Chondrocyte (in vitro differentiated cells): ENCODE results near the gene MISP. TPM values are rescaled to one million over a fixed set of nuclear protein-coding genes. Genes with fewer than 3 reads are reported as not detected.

Experiments used
- DNase-seq: peaks from one replicate; pipeline ENCODE4 v3.0.0; 2021; ENCODE audit warnings: mixed read lengths, low spot score
- H3K27ac Mint-ChIP-seq: one replicate; pipeline ENCODE4 v1.8.0; 2021; ENCODE audit warnings: mild to moderate bottlenecking, moderate library complexity, mixed read lengths; ENCODE audit not compliant: unreplicated experiment
- H3K27me3 Mint-ChIP-seq: 2 replicates; pipeline ENCODE4 v1.8.0; 2021; ENCODE audit warnings: low read depth, mixed read lengths
- H3K36me3 Mint-ChIP-seq: 2 replicates; pipeline ENCODE4 v1.8.0; 2021; ENCODE audit warnings: low read depth, mixed read lengths
- H3K4me1 Mint-ChIP-seq: 2 replicates; pipeline ENCODE4 v1.8.0; 2021; ENCODE audit warnings: low read depth, mild to moderate bottlenecking, mixed read lengths
- H3K4me3 Mint-ChIP-seq: one replicate; pipeline ENCODE4 v1.8.0; 2021; ENCODE audit warnings: mild to moderate bottlenecking, moderate library complexity, mixed read lengths; ENCODE audit not compliant: unreplicated experiment
- H3K9me3 Mint-ChIP-seq: 2 replicates; pipeline ENCODE4 v1.8.0; 2021; ENCODE audit warnings: low read depth, mixed read lengths
- total RNA-seq: library from RNA; stranded (reverse); gene quantifications from 3 replicates; pipeline ENCODE4 v1.2.1, GENCODE V29; 2021
- TF ChIP-seq, protein P1 (sequence below): fragments of 200-600 bp; sonication (generic); IDR thresholded peaks from 2 replicates; pipeline ENCODE4 v1.5.0; 2021; ENCODE audit warnings: antibody characterized with exemption, mild to moderate bottlenecking, moderate library complexity

MISP gene
- total RNA-seq, 1 donor from 2014 or later, result 1.5 TPM

DNA sequence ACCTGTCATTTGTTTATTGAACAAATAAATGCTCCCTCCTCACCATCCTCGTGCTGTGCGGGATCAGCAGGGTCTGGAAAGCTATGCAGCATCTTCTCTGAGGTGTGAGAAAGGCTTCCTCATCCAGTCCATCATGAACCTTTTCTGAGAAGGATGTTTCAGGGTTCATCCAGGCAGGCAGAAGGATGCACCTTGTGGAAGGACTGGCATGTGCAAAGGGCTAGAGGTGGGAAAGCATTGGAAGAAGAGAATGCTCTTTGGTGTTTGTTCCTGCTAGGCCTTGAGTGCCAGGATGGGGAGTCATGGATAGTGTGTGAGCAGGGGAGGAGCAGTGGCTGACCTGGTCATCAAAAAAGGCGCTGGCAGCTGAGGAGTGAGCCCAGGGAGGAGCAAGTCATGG, 35.6 kb upstream of the MISP start:
- Mint-ChIP-seq H3K27ac (no peak overlapping the region), H3K9me3 (peaks cover 4% of the 10 kb centered on the region), H3K4me3 (no peak overlapping the region), H3K4me1 (peaks cover 32% of the 10 kb centered on the region), H3K36me3 (peaks cover 11% of the 10 kb centered on the region), H3K27me3 (no peaks in the 10 kb centered on the region)
- no peak for DNase-seq
- TF ChIP-seq, protein P1, sequence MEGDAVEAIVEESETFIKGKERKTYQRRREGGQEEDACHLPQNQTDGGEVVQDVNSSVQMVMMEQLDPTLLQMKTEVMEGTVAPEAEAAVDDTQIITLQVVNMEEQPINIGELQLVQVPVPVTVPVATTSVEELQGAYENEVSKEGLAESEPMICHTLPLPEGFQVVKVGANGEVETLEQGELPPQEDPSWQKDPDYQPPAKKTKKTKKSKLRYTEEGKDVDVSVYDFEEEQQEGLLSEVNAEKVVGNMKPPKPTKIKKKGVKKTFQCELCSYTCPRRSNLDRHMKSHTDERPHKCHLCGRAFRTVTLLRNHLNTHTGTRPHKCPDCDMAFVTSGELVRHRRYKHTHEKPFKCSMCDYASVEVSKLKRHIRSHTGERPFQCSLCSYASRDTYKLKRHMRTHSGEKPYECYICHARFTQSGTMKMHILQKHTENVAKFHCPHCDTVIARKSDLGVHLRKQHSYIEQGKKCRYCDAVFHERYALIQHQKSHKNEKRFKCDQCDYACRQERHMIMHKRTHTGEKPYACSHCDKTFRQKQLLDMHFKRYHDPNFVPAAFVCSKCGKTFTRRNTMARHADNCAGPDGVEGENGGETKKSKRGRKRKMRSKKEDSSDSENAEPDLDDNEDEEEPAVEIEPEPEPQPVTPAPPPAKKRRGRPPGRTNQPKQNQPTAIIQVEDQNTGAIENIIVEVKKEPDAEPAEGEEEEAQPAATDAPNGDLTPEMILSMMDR, result no peak

DNA sequence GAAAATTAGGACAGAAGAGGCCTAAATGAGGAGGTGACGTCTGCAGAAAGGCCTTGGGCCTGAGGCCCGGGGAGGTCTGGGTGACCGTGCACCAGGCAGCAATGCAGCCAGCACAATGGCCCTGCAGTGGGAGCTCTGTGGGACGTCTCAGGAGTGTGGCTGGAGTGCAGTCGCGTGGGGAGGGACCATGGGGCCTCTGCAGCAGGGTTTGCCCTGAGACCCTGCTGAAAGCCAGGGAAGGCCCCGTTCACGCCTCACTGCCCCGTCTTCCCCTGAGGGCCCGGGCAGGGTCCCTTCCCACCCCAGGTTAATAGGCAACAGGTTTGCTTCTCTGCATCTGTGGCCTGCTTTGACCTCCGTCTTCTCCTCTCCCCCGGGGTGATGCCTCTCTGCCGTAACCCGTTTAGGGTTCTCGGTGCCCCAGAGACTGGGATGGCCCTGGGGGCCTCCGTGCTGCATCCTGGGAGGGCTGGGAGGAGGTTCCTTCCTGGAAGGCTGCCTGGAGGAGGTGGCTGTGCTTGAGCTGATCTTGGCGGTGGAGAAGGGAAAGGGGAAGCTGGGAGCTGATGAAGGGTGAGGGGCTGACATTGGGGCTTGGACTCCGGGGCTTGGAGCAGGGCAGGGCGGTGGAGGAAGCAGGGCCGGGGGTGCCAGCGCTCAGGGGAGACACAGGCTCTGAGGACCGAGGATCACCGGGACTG, 32.5 kb upstream of the MISP start:
- Mint-ChIP-seq H3K4me3 (no peak overlapping the region), H3K27ac (peak overlapping the region; percentile 61), H3K9me3 (peaks cover 4% of the 10 kb centered on the region), H3K27me3 (no peaks in the 10 kb centered on the region), H3K4me1 (peaks cover 25% of the 10 kb centered on the region), H3K36me3 (peaks cover 9% of the 10 kb centered on the region)
- no peak for DNase-seq
- TF ChIP-seq, protein P1, result no peak

DNA sequence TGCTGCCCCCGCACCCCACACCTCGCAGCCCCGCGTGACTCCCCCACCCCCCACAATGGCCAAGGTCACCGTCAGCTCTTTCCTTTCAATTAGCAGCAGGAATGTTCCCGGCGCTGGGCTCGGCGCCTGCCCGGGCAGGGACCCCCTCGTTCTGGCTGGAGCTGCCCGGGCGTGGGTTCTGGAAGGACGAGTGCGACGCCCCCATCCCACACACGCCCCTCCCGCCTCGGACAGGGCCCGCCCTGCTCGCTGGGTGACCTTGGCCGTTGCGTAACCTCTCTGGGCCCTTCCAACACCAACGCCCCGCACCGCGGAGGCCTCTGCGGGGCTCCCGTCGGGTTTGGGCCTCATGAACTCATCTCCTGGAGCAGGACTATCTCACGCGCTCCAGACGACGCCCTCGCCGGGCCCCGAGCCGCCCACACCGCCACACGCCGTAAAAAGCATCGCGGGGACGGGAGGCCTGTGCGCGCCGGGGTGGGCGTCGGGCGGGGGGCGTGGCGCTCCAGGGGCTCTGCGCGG, 31.9 kb upstream of the MISP start:
- DNase-seq, result no peak
- no peaks in the 10 kb centered on the region for H3K27me3 Mint-ChIP-seq
- no peak overlapping the region for H3K27ac Mint-ChIP-seq

DNA sequence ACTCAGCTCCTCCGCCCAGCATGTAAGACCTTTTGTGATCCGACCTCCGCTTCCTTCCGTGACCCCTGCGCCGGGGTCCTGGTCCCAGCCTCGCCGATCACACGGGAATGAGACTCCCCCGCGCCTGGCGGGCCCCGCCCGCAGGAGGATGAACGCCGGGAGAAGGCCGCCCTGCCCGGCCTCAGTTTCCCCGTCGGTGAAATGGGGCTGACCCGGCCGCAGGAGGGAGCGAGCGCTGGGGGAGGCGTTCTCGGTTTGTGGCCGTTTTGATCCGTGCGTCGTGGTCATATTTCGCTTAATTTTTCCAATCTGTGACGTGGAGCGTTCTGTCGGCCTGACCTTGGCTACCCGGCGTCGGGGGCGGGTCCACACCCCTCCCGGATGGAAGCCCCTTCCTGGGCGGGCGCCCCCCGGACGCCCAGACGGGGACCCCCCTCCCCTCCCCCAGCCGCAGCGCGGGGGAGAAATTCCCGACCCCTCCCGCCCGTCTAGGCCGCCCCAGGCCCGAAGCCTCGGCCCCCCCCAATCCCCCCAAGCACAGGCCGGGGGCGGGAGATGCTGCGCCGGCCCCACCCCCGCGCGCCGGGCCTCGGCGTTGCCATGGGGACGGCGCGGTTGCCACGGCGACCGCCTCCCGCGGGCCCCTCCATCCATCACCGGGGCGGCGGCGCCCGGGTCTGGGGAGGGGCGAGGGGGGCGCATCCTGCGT, 31.1 kb upstream of the MISP start:
- peaks cover 9% of the 10 kb centered on the region for H3K36me3 Mint-ChIP-seq
- H3K27me3 Mint-ChIP-seq, result no peaks in the 10 kb centered on the region
- H3K27ac Mint-ChIP-seq, result no peak overlapping the region

More for the DNA sequence above, 31.9 kb upstream of the MISP start:
- Mint-ChIP-seq H3K4me1 (peaks cover 25% of the 10 kb centered on the region), H3K9me3 (peaks cover 4% of the 10 kb centered on the region), H3K4me3 (no peak overlapping the region), H3K36me3 (peaks cover 9% of the 10 kb centered on the region)
- TF ChIP-seq, protein P1, result no peak

More for the DNA sequence above, 31.1 kb upstream of the MISP start:
- peaks cover 25% of the 10 kb centered on the region for H3K4me1 Mint-ChIP-seq
- no peak overlapping the region for H3K4me3 Mint-ChIP-seq
- peaks cover 4% of the 10 kb centered on the region for H3K9me3 Mint-ChIP-seq
- no peak for DNase-seq
- TF ChIP-seq, protein P1, result no peak
